ENCODE data around the gene TMPO.
A peak's percentile ranks its signal among the peaks of the same experiment; 100 is the strongest.
"Not testable (repeated sequence)": the region's sequence is repeated elsewhere in the genome, so short reads cannot be mapped to it uniquely, and the experiment has no call there.

Gene TMPO

DNA sequence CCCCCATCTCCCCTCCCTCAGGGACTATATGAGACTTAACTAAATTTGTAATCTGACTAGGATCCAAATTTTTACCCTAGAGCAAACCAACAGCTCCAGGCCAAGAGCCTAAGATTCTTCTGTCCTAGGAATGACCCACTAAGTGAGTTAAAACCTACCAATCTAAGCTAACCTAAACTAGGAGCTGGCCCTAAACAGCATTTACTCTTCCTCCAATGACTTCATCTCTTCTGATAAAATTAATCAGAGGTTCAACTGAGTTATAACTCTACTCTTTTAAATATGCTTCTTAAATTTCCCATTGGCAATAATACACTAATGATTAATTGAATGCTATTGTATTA, 39.9 kb upstream of the TMPO start:
- TF ChIP-seq, protein P1, sequence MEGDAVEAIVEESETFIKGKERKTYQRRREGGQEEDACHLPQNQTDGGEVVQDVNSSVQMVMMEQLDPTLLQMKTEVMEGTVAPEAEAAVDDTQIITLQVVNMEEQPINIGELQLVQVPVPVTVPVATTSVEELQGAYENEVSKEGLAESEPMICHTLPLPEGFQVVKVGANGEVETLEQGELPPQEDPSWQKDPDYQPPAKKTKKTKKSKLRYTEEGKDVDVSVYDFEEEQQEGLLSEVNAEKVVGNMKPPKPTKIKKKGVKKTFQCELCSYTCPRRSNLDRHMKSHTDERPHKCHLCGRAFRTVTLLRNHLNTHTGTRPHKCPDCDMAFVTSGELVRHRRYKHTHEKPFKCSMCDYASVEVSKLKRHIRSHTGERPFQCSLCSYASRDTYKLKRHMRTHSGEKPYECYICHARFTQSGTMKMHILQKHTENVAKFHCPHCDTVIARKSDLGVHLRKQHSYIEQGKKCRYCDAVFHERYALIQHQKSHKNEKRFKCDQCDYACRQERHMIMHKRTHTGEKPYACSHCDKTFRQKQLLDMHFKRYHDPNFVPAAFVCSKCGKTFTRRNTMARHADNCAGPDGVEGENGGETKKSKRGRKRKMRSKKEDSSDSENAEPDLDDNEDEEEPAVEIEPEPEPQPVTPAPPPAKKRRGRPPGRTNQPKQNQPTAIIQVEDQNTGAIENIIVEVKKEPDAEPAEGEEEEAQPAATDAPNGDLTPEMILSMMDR (conservative IDR thresholded peaks at IDR 0.05; ENCODE audit: low read length) = no peak
- DNase-seq (ENCODE audit: low read depth) = no peak
- no peak overlapping the region for H3K4me3 ChIP-seq (ENCODE audit: low read length)

DNA sequence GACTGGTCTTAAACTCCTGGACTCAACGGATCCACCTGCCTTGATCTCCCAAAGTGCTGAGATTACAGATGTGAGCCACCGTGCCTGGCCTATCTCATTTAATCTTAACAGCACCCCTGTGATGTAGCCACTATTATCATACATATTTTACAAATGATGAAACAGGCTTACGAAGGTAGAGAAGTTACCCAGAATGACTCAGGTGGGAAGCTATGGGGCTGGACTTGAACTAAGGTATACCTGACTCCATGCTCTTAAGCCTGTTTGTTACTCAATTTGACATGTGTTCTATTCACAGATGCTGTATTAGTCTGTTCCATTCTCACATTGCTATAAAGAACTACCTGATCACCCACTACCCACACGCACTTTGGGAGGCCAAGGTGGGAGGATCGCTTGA, 36.8 kb upstream of the TMPO start:
- TF ChIP-seq, protein P1 (conservative IDR thresholded peaks at IDR 0.05; ENCODE audit: low read length) = no peak
- no peak for DNase-seq (ENCODE audit: low read depth)
- no peak overlapping the region for H3K4me3 ChIP-seq (ENCODE audit: low read length)

DNA sequence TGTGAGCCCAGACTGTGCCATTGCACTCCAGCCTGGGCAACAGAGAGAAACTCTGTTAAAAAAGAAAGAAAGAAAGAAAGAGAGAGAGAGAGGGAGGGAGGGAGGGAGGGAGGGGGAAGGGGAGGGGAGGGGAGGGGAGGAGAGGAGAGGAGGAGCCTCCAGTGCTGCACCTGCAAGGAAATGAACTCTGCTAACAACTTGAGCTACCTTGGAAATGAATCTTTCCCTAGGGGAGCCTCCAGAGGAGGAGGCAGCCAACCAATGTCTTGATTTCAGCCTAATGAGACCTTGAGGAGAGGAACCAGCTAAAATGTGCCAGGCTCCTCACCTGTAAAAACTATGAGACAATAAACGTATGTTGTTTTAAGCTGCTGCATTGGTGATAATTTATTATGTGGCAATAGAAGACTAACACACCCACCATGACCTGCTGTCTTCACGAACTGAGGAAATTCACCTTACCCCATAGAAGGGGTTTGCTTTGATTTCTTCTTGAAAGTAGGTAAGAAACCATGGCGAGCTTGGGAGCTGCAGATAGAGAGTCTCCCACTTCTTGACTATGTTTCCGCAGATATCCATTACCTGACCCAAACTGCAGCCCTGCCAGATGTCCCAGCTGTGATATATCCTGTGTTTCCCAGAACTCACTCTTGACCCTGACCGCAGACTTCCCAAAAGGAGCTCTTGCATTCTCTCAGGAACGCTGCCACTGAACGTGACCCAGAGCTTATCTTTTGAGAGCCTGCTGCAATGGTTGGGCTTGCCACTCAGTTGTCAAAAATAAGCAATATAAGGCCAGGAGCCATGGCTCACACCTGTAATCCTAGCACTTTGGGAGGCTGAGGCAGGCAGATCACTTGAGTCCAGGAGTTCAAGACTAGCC, 31.5 kb upstream of the TMPO start:
- TF ChIP-seq, protein P1 (conservative IDR thresholded peaks at IDR 0.05; ENCODE audit: low read length) = no peak
- no peak for DNase-seq (ENCODE audit: low read depth)
- no peak overlapping the region for H3K4me3 ChIP-seq (ENCODE audit: low read length)

DNA sequence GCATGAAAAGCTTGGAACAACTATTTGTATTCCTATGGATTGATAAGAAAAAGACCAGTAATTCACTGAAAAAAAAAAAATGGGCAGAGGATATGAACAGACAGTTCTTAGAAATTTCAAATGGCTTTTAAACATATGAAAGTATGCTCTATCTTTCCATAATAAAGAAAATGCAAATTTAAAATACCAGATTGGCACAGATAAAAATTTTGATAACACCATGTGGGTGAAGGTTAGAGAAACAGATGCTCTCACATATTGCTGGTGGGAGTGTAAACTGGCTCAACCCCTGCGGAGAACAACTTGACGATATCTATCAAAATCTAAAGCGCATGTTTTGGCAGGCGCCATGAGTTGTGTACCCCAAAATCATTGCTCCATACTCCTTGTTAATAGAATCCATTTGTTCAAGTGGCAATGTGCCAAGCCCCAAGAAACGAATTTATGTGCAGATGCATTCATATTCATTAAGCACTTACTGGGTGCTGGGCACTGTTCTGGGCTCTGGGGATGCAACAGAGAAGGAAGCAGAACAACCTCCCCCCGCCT, 29.5 kb upstream of the TMPO start:
- TF ChIP-seq, protein P1 (conservative IDR thresholded peaks at IDR 0.05; ENCODE audit: low read length) = no peak
- H3K4me3 ChIP-seq (ENCODE audit: low read length) = no peak overlapping the region
- no peak for DNase-seq (ENCODE audit: low read depth)

DNA sequence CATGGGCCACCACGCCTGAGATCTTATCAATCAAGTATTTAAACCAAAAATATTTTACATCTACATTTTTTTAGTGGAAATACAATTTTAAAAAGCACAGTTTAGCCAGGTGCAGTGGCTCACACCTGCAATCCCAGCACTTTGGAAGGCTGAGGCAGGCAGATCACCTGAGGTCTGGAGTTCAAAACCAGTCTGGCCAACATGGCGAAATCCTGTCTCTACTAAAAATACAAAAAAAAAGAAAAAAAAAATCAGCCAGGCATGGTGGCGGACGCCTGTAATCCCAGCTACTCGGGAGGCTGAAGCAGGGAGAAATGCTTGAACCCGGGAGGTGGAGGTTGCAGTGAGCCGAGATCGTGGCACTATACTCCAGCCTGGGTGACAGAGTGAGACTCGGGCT, 27.0 kb upstream of the TMPO start:
- not testable (repeated sequence) for DNase-seq (ENCODE audit: low read depth); H3K4me3 ChIP-seq (ENCODE audit: low read length)

DNA sequence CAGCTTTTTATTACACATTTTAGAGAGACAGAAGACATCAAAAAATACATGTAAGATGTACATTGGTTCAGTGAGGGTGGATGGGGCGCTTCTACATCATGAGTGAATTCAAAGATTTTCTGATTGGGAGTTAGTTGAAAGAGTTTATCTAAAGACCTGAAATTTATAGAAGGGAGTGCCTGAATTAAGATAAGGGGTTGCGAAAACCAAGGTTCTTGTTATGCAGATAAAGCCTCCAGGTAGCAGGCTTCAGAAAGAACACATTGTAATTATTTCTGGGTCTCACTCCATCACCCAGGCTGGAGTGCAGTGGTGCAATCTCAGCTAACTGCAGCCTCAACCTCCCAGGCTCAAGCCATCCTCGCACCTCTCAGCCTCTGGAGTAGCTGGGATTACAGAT, 26.2 kb upstream of the TMPO start:
- TF ChIP-seq, protein P1 (conservative IDR thresholded peaks at IDR 0.05; ENCODE audit: low read length) = no peak
- no peak for DNase-seq (ENCODE audit: low read depth)
- H3K4me3 ChIP-seq (ENCODE audit: low read length) = no peak overlapping the region

DNA sequence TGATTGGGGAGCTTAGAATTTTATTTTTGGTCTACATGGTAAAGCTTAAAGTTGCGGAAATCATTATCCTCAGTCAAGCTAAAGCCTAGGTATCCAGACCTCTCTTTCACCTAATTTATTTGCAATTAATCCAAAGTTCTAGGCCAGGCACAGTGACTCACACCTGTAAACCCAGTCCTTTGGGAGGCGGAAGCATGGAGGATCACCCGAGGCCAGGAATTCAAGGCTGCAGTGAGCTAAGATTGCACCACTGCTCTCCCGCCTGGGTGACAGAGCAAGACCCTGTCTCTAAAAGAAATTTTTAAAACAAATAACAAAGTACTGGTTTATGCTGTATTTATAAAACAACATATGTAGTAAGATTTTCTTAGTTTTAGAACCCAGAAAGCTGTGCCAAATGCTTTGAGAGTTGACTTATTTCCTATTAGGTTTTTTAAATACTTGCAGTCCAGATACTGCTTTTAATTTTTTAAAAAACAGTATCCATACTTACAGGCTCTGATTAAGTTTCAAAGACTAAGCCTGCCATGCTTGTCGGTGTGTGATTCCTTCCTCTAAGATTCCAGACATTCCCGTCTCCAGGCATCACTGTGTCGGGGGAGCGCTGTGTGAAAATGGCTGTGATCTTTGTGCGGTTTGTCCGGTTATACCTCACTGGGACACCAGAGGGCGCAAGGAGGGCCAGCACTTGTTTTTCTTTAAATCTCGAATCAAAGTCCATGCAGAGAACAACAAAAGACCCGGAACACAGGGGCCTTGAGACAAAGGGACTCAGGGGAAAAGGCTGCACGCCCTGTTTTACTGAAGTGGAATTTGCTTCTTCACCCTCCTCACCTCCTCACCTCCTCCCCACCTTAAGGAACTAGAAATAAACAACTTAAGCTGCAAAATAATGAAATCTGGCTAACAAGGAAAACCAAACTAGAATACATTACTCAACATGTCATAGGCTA, 24.6 kb upstream of the TMPO start:
- H3K4me3 ChIP-seq (ENCODE audit: low read length) = peak overlapping the region; percentile 15
- DNase-seq (ENCODE audit: low read depth) = peak; percentile 89
- TF ChIP-seq, protein P1 (conservative IDR thresholded peaks at IDR 0.05; ENCODE audit: low read length) = peak; percentile 90

Measured in AG10803 (cell line).